Activated T-cell treated with anti-CD3 and anti-CD28 coated beads, Interleukin-2, amount 50 U/mL, for 48 hours (primary cell): Measurements from ENCODE around the gene LUZP1.
"Not testable (repeated sequence)": the region's sequence is repeated elsewhere in the genome, so short reads cannot be mapped to it uniquely, and the experiment has no call there.

Source experiments
- DNase-seq, 2 experiments: peaks; one replicate each; pipeline ENCODE4 v3.0.0-alpha.2; 2020

The LUZP1 gene

DNA sequence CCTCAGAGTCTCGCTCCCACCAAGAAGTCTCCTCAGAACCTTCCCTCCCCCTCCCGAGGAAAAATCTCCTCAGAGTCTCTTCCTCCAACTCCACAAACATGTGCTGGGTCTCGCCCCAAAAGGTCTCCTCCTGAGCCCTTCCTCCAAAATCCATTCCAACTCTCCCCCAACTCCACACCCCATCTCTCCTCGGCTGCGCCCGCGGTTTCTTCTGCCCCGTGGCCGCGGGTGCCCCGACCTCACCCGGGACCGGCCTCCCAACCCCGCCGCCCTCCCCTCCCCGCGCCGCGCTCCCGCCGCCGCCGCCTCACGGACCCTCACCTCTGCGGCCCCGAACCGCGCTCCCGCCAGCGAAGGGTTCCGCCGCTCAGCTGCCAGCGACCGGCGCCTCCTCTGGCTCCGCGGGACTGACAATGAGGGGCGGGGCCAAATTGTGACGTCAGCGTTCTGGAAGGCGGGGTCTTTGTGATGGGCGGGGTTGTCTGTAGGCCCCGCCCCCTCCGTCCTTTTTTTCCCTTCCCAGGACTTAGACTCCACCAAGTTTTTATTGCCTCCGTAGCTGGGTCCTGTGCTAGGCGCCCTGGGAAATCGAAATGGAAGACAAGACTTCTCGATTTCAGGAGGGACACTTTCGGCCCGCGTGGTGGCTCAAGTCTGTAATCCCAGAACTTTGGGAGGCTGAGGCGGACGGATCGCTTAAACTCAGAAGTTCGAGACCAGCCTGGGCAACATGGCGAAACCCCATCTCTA, at the start of gene LUZP1:
TSS of gene LUZP1 (minus strand) at position 412 of the 750 bp plus-strand sequence.
- peak; percentile 88 to 89 for DNase-seq

DNA sequence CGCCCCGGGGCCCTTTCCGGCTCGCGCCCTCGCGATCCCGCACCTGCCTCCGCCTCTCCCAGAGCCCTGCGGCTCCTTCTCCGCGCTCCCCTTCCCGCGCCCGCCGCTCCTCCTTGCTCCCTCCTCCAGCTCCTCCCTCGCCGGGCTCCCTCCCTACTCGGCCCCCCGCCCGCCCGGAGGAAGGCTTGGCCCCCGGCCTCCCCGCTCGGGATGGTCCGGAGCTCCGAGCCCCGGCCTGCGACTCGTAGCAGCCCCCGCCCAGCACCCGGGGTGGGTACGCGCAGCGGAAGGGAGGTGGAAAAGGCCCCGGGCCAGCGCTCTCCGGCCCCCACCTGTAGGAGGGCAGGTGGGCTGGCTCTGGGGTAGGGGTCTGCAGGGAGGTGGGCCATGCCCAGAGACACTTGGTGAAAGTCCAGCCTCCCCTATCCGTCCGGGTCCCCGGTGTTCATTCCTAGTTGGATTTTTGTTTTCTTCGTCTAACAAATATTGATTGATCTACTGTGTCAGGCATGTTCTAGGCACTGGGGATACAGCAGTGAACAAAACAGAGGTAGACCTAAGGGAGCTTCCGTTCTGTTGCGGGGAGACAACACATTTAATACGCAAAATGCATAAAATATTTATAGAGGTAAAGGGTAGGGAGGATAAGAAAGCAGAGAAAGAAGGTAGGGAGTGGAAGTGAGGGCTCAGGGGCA, 48.9 kb upstream of the LUZP1 start, which contains the start of gene HTR1D:
TSS of gene HTR1D (minus strand) at position 82 of the 695 bp plus-strand sequence. CDS start 23,283 bp downstream, outside the sequence.
- peak; percentile 19 to 27 for DNase-seq

DNA sequence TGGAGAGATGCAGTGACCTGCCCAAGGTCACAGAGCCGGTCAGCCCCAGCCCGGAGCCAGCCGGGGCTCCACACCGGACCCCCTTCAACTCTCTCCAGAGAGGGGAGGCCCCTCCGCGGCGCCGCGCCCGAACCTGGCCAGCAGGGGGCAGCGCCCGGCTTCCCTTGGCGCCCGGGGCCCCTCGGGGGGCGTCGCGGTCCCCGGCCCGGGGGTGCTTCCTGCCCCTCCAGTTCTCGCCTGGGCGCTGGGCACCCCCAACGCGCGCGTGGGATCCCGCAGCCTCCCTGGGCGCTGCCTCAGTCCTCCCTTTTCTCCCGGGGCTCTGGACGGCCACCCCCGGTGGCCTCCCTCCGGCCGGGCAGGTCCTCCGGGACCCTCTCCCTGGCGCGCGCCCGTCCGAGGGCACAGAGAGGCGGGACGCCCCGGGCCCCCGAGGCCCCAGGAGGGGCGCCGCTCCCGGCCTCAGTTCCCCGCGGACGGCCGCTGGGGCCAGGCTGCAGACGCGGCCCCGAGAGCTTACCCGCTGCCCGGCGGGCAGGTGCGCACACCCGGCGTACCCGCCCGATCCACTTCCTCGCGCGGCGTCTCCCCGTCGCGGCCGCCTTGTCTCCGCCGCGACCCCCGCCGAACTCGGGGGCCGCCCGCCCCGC, 48.2 kb upstream of the LUZP1 start:
- peak; percentile 50 to 63 for DNase-seq

DNA sequence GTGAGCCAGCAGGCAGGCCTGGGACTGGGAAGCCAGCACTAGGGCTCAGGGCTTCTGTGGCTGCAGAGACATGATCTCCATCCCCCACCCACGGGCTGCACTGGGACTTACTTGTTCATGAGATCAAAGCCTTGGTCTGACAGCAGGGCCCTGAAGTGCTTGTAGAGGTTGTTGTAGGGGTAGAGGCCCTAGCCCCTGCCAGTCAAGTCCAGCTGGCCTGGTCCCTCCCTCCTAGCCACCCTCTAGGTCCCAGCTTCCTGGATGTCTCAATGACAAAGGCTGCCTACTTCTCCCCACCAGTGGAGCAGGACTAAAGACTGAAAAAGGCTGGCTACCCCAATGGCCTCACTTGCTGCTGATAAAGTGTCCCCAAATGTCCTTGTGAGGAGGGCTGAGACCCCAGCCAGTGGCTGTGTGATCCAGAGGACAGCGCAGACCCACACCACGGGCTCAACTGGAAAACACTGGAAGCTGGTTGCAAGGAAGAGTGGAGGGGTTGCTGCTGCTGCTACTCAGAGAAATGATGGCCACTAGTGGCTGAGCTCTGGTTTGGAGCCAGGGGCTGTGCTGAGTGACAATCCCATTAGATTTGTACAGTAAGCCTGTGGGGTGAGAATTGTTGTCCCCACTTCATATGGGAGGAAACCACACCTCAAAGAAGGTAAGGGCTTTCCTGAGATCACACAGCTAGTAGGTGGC, 47.2 kb upstream of the LUZP1 start:
- no peak for DNase-seq

DNA sequence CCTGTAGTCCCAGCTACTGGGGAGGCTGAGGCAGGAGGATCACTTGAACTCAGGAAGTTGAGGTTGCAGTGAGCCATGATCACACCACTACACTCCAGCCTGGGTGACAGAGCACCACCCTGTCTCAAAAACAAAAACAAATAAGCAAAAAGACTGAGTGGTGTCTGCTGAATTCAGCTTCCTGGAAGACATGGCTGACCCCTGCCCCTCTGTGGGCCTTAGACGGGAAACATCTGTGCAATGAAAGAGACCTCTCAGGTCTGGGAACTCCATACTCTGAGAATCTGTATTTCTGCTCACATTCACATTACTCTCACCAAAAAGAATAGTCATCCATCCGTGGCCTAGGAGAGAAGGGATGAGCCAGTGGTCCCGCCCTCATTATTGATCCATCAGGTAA, 46.6 kb upstream of the LUZP1 start:
- DNase-seq: no peak

DNA sequence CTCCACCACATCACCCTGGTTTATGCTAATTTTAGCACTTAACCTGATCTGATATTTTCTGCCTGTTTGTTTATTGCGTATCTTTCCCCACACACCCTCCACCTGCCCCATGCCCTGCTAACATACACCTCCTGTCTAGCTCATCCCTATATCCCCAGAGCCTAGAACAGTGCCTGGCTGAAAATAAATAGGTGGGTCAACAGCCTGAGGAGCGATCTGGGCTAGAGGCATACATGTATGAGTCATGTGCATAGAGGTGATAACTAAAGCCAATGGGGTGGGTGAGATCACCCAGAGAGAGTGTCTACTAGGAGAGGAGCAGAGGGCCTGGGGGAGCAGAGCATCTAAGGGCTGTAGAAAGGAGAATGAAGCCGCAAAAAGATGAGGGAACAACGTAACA, 46.0 kb upstream of the LUZP1 start:
- no peak for DNase-seq

DNA sequence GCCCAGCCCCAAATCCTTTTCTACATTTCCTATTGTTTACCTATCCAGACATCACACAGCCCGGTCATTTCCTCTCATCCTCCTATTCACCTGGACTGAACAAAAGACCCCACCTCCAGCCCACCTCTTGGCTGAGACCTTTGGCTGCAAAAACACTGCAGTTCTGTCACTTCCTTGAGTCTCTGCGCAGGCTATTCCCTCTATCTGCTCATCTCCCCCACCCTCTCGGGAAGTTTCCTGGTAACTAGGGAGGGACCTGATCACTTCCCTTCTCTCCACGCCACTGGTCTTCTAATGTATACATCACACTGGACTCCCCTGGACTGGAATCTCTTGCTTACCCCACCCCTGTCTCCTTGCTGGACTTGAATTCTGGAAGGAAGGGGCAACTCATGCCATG, 43.3 kb upstream of the LUZP1 start:
- no peak for DNase-seq

DNA sequence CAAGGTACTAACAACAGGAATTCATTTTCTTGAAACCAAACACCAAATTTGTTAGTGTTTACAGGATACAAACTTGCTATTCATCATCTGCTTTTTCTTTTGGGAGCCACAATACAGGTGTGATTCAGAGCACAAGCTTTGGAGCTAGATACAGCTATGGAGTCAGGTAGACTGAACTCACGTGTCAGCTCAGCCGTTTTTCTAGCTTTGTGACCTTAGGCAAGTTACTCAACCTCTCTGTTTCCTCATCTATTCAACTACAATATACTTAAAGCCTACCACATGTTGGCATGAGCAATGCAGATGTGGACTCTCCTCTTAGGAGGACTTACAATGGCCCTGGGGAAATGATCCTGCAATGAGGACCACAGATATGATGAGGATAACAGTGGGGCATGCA, 42.3 kb upstream of the LUZP1 start:
- no peak for DNase-seq

DNA sequence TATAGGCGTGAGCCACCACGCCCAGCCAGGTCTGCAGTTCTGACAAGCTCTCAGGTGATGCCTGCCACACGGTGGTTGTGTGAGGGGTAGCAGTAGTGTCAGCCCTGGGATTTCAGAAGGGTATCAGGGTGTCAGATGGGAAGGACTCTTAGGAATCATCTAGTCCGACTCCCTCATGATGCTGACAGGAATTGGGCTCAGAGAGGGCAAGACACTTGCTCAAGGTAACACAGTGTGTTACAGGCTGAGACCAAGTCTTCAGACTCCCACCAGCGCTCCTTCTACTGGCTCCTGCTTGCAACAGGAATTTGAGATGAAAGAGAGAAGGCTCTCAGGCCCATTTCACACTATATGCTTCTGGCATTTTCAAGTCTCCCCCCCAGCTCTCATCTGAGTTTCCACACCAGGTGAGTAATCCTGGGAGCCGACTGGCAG, 41.7 kb upstream of the LUZP1 start:
- no peak for DNase-seq

DNA sequence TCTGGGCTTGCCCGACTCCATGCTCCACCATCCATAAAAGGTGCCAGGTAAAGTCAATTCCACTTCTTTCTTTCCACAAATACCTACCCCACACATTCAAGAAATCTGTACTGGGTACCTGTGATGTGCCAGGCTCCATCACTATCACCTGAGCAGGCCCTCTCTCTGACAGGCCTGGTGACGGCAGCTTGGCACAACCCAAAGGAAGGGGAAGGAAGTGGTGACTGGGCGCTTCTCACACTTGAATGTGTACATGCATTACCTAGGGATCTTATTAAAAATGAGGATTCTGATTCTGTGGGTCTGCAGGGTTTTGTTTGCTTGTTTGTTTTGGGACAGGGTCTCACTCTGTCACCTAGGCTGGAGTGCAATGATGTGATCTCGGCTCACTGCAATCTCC, 41.1 kb upstream of the LUZP1 start:
- no peak for DNase-seq

DNA sequence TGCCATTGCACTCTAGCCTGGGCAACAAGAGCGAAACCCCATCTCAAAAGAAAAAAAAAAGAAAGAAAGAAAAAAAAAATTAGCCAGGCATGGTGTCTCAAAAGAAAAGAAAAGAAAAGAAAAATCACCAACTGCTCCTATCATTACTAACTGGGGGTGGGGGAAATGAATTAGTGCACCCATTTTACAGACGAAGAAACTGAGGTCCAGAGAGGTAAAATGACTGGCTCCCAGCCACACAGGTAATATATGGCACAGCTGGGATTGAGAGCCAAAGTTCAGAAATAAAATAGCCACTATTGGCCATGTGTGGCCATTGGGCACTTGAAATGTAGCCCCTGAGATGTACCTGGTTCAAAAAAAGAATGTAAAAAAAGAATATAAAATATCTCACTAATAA, 39.9 kb upstream of the LUZP1 start:
- DNase-seq: no peak

DNA sequence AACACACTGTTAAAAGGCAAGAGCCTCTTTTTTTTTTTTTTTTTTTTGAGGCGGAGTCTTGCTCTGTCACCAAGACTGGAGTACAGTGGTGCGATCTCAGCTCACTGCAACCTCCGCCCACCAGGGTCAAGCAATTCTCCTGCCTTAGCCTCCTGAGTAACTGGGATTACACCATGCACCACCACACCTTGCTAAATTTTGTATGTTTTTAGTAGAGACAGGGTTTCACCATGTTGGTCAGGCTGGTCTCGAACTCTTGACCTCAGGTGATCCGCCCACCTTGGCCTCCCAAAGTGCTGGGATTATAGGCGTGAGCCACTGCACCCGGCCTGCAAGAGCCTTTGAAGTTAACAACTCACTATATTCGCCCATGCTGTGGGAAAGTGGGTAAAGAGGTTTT, 39.1 kb upstream of the LUZP1 start:
- DNase-seq: not testable (repeated sequence)

DNA sequence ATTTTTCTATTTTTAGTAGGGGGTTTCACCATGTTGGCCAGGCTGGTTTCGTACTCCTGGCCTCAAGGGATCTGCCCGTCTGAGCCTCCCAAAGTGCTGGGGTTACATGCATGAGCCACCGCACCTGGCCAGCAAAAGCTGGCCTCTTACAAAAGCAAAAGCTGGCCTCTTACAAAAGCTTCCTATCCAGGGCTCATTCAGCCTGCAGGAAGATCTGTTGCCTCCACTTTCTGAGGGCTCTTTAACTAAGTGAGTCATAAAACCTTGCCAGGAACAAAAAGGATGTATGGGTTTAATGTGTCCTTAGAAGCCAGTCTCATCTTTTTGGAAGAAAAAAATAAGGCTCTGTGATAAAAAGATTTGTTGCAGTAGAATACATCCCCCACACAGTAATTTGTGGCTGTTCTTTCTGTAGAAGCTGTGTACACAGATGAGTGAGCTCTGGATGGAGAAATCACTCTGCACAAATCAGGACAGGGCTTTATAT, 33.6 kb upstream of the LUZP1 start:
- DNase-seq: no peak

DNA sequence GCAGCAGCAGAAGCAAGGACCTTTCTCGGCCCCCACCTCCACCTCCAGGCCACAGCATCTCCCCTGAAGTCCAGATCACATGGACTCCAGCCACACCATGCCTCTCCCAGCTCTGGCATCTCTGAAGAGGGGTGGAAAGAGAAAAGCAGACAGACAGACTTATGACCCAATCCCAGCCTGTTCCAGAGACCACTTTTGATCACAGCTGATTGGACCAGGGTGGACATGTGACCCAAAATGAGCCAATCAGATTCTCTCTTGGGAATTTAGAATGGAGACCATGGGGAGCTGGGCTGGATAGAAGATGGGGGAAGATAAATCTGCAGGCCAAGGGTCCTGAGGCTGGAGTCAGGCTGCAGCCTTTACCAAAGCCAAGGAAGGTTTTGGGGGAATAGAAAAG, 32.2 kb upstream of the LUZP1 start:
- no peak for DNase-seq

DNA sequence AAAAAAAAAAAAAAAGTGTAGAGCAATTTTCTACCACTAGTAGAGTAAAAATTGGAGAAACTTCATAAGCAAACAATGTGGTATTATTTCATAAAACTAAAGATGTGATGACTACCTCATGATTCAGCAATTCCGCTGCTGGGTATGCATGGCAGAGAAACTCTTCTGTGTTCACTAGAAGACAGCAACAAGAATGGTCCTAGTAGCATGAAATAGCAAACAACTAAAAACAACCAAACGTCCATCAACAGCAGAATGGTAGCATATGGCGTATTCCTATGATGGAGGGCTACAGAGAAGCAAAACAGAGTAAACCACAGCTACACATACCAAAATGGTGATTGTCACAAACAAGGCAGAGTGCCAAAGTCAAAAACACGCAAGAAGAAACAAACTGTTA, 29.7 kb upstream of the LUZP1 start:
- DNase-seq: no peak

DNA sequence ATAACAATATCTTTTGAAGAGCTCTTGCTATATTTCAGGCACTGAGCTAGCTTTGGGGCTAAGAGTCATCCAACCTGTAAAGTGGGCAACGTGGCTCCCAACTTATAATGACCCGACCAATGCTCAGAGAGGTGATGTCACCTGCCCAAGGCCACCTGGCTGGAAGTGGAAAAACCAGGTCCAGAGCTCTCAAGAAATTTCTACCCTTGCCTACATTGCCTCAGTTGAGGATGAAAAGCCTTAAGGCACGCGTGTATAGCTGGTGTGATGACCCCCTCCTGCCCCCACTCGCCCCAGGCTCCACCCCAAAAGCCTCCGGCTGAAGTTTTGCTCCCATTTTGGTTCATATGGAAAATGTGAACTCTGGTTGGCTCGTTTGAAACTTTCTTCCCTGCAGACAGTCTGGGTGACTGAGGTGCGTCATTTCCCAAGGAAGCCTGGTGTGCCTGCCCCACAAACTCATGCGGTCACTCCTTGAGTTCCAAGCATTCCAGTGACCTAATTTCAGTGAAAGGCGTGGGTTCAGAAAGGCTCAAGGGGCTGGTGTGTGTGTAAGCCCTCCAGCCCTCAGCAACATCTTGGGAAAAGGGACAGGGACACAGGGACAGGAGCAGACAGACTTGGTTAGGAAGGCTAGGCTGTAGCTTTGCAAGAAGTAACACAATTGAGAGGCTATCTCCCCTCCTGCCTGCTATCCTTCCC, 28.1 kb upstream of the LUZP1 start:
- DNase-seq: no peak

DNA sequence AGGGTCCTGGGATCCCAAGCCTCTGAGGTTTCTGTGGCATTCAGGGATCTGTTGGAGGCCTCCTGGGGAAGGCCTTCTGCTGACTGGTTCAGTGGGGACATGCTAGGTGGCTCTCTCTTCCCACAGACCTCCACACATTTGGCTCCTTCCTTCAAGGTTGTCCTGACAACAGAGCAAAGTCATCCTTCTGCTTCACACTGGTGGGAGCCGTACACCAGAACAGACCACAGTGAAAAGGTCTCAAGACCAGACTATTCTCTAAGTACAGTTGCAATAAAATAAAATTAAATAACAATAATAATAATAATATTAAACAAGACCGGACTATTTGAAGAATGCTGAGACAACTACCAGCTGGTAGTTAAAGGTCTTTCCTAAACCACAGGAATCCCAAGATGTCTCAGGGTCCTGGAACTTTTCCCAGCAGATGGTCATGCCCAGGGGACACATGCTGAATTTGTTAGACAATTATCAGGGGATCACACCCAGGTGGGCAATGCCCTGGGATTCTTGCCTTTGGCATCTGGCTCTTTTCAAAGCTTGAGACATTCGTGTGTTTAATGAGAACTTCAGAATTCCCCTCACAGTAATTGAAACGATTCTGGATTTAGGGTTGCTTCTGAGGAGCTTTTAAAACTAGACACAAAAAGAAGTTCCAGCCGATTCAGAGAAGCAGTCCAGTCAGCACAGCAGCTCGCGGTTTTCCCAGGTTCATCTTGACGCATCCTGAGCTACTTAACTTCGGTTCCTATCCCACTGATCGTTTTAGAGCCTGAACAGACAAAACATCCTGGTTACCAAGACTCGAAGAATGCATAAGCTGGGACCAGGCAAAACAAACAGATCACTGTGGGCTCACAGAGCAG, 25.7 kb upstream of the LUZP1 start:
- DNase-seq: no peak

DNA sequence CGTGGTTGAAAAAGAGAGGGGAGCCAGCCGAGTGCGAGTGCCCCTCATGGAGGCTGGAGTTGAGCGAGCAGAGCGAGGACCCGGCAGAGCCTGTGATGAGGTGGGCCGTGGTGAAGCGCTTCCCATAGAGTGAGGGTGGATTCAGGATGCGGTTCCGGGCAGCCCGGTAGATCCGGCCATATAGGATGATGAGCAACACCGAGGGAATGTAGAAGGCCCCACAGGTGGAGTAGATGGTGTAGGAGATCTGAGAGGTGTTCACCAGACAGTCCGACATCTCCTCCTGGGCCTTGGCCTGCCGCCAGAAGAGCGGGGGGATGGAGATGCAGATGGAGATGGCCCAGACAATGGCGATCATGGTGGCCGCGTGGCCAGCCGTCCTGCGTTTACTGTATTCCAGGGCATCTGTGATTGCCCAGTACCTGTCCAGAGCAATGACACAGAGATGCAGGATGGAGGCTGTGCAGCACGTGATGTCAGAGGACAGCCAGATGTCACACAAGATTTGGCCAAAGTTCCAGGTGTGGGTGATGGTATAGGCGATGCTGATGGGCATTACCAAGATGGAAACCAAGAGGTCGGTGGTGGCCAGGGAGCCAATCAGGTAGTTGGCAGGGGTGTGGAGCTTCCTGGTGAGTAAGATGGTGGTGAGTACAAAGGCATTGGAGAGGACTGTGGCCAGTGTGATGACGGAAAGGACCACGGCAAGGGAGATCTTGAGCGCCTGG, 24.9 kb upstream of the LUZP1 start:
- no peak for DNase-seq

DNA sequence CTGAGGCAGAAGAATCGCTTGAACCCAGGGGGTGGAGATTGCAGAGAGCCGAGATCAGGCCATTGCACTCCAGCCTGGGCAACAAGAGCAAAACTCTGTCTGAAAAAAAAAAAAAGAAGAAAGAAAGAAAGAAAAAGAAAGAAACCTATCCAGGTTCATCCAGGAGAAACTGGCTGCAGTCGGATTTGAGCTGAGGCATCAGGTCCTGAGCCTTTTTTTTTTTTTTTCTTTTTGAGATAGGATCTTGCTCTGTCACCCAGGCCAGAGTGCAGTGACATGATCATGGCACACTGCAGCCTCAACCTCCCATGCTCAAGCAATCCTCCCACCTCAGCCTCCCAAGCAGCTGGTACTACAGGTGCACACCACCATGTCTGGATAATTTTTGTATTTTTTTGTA, 22.5 kb upstream of the LUZP1 start:
- no peak for DNase-seq

DNA sequence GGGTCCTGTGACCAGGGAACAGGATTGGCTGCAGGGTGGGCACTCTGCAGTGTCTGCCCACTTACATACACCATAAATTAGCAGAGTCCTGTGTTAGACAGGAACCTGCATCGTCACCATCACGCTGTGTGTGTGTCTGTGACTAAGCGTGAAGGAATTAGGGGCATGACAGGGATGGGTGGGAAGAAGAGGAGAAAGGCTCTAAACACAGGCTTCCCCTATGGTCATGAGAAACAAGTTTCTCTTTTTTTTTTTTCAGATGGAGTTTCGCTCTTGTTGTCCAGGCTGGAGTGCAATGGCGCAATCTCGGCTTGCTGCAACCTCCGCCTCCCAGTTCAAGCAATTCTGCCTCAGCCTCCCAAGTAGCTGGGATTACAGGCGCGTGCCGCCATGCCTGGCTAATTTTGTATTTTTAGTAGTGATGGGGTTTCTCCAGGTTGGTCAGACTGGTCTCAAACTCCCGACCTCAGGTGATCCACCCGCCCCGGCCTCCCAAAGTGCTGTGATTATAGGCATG, 20.3 kb upstream of the LUZP1 start:
- not testable (repeated sequence) for DNase-seq
